HFF-Myc (cell line): ENCODE data around the gene F8.

Experiments
- DNase-seq: peaks from one replicate; pipeline ENCODE4 v3.0.0-alpha.2; 2011; ENCODE audit warnings: low read depth; ENCODE audit errors: extremely low read depth
- H3K4me3 ChIP-seq: replicated peaks from 2 replicates; pipeline ENCODE4 v1.5.1; 2011; ENCODE audit warnings: low read depth, mild to moderate bottlenecking, control low read depth, low read length
- TF ChIP-seq, protein P1 (sequence below): IDR thresholded peaks from 2 replicates; pipeline ENCODE4 v1.5.1; 2012; ENCODE audit warnings: mild to moderate bottlenecking, low read depth, low read length, control low read depth; ENCODE audit errors: missing control alignments

F8 gene

DNA sequence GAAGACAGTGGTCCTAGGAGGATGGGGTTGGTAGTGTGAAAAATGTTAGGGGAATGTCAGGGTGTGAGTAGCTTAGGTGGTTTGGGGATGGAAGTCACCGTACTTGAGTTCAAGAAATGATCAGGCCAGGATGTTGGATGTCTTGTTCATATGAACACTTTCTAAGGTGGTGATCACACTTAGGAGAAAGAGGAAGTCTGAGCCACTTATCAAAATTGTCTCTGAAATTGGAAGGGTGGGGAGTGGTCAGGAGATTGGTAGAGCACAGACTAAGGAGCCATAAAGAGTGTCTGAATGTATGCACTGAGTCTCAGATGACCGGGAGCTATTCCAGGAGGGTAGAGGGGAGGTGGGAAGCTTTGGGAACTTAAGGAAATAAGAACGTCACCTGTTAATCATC is 31.1 kb upstream of the F8 start:
- no peak for DNase-seq
- H3K4me3 ChIP-seq = no peak overlapping the region
- TF ChIP-seq, protein P1, sequence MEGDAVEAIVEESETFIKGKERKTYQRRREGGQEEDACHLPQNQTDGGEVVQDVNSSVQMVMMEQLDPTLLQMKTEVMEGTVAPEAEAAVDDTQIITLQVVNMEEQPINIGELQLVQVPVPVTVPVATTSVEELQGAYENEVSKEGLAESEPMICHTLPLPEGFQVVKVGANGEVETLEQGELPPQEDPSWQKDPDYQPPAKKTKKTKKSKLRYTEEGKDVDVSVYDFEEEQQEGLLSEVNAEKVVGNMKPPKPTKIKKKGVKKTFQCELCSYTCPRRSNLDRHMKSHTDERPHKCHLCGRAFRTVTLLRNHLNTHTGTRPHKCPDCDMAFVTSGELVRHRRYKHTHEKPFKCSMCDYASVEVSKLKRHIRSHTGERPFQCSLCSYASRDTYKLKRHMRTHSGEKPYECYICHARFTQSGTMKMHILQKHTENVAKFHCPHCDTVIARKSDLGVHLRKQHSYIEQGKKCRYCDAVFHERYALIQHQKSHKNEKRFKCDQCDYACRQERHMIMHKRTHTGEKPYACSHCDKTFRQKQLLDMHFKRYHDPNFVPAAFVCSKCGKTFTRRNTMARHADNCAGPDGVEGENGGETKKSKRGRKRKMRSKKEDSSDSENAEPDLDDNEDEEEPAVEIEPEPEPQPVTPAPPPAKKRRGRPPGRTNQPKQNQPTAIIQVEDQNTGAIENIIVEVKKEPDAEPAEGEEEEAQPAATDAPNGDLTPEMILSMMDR = no peak

DNA sequence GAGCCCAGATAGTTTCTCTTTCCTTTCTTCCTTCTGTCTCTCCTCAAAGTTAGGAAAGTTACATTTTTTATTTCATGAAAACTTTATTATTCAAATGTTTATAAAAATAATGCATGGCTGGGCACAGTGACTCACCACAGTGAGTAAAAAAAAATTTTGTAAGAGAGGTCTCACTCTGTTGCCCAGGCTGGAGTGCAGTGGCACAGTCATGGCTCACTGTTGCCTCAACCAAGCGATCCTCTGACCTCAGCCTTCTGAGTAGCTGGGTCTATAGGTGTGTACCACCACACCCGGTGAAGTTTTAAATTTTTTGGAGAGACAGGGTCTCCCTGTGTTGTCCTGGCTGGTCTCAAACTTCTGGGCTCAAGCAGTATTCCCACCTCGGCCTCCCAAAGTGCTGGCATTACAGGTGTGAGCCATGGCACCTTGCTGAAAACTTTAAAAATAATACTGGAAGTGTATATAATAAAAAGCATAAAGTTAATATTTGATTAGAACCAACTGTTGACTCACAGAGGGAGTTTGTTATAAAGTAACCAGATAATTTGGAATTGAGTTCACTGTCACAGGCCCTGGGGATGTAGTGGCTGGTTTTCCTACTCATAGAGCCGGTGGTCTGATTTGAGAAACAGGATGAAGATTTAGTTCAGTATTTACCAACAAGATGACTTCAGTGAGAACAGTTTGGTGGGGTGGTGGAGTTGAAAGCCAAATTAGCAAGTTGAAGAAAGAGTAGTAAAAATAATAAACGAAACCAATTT is 30.4 kb upstream of the F8 start:
- no peak for DNase-seq
- H3K4me3 ChIP-seq = no peak overlapping the region
- TF ChIP-seq, protein P1 = no peak

DNA sequence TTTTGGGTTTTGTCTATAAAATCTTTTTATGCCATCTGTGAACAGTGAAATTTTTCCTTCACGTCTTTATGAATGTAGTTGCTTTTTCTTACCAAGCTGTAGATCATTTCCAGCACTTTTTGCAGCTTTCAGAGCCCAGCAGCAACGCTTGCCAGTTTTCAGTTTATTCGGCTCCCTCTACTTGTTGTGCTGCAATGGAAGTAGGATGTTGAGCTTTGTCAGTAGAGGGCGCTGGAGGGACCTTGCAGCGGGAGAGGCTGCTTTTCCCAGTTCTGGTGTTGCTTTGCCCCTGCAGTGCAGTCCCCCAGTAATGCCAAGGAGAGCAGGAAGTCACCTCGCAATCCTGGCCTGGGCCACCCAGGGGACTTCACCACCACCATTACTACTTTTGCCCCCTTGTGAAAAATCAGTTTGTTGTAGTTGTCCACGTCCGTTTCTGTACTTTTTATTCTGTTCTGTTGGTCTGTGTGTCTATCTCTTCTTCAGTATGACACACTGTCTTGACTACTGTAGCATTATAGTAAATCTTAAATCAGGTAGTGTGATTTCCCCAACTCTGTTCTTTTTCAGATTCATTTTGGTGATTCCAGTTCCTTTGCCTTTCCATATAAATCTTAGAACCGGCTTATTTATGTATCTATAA is 26.6 kb upstream of the F8 start:
- no peak for DNase-seq
- TF ChIP-seq, protein P1 = peak; percentile 62
- H3K4me3 ChIP-seq = no peak overlapping the region

- no peak for DNase-seq
- TF ChIP-seq, protein P1 = no peak
- no peak overlapping the region for H3K4me3 ChIP-seq
Observed at GRCh38 chrX:155046811-155047528, 24.4 kb upstream of the F8 start.

DNA sequence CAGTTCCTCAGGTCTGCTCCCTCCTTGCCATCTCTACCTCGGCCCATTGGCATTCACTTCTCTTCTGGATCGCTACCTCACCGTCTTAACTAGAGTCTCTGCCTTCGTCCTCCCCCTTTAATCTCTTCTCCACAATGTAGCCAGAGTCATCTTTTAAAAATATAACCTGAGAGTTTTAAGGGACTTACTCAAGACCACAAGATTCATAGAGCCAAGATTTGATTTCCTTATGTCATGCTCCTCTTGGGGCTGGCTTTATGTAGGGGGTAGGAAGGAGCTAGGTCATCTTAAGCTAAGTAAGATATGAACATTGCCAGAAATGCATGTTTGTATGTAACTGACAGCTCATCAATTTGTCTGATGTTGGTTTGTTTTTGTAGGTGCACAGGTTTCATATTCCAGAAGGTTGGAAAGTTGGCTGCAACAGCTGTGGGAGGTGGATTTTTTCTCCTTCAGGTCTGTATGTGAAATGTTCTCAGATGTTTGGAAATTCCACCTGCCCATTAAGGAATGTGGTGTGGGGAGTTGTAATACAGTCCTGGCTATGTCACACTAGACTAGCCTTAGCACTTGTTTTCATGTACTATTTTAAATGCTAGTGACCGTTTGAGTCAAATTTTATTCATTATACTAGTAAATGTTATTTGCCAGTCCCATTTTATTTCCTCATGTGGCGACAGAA is 23.7 kb upstream of the F8 start:
- DNase-seq = no peak
- no peak overlapping the region for H3K4me3 ChIP-seq
- TF ChIP-seq, protein P1 = no peak

- DNase-seq = no peak
- H3K4me3 ChIP-seq = no peak overlapping the region
- TF ChIP-seq, protein P1 = no peak
Observed at GRCh38 chrX:155035688-155036087, 13.2 kb upstream of the F8 start.
